Psoas muscle (tissue), 8 donors: ENCODE measurements around the gene TRAPPC12. TPM values are rescaled to one million over a fixed set of nuclear protein-coding genes. Genes with fewer than 3 reads are reported as not detected.
"Not testable (repeated sequence)": the region's sequence is repeated elsewhere in the genome, so short reads cannot be mapped to it uniquely, and the experiment has no call there.

Source experiments
- ATAC-seq, 4 donors: fragments of 200-7000 bp; cut with Tn5 transposase; one replicate each; pipeline ENCODE4 v1.9.1; 2020; ENCODE audit warnings: moderate library complexity in 3 of 4, mild to moderate bottlenecking in 2 of 4
- DNase-seq, 2 donors: peaks; one replicate each; pipeline ENCODE4 v3.0.0-alpha.2; 2020
- H3K27ac ChIP-seq: fragments of 200-600 bp; one replicate; pipeline ENCODE4 v1.8.0; 2022
- H3K27me3 ChIP-seq, 3 donors: fragments of 200-600 bp in 1 of 3; one replicate each; pipeline versions ENCODE4 v1.6.1 to v1.8.0; 2013 to 2022; ENCODE audit warnings: low read length in 2 of 3, mild to moderate bottlenecking in 2 of 3, moderate library complexity in 1 of 3; ENCODE audit not compliant: insufficient read depth in 3 of 3
- H3K36me3 ChIP-seq, 2 donors: fragments of 200-600 bp in 1 of 2; one replicate each; pipeline versions ENCODE4 v1.6.1 to v1.8.0; 2013 to 2022; ENCODE audit warnings: low read depth in 1 of 2, mild to moderate bottlenecking in 1 of 2, moderate library complexity in 1 of 2; ENCODE audit not compliant: insufficient read depth in 1 of 2
- H3K4me1 ChIP-seq: fragments of 200-600 bp; one replicate; pipeline ENCODE4 v1.8.0; 2022
- H3K4me3 ChIP-seq: fragments of 200-600 bp; one replicate; pipeline ENCODE4 v1.8.0; 2022; ENCODE audit warnings: mild to moderate bottlenecking
- H3K9me3 ChIP-seq: fragments of 200-600 bp; one replicate; pipeline ENCODE4 v1.8.0; 2022
- CTCF ChIP-seq: fragments of 200-600 bp; IDR thresholded peaks from one replicate; pipeline ENCODE4 v1.8.0; 2022; ENCODE audit warnings: antibody characterized with exemption
- WGBS, 3 donors: extraction: QIAGEN DNeasy Blood & Tissue Kit; methylation state at CpG; one replicate each; pipeline versions ENCODE4 v1.1.6 to v1.1.7; 2013; 5-methylcytosine and 5-hydroxymethylcytosine counted together
- intact Hi-C, 2 donors: fragments of 100-400 bp; cut with DNase I; formaldehyde crosslinking; loops; one replicate each; pipeline versions ENCODE4 v1.11.0 to v1.14.2; 2022
- polyA plus RNA-seq, 3 donors: library from polyadenylated mRNA; stranded (reverse); fragments of 200-250 nt; gene quantifications; one replicate each; pipeline ENCODE4 v1.2.3, GENCODE V29; 2013
- total RNA-seq, 4 donors: library from RNA; stranded (reverse); fragmentation: NEBNext Ultra II Directional in 2 of 4; extraction: Animal tissue kit (Norgen Biotek cat#: 25700) in 2 of 4; gene quantifications; one replicate each; pipeline versions ENCODE4 v1.2.1 to v1.2.4, GENCODE V29; 2021 to 2023
- donor health status: healthy with polysubstance abuse.
- donor health status: DM: no; HTN: no; CAD: no; lungs with moderate emphysema.
- donor health status: Bipolar disorder and iron deficiency.
- donor health status: healthy.
- donor health status: DM: yes; HTN: yes; CAD: no.
- donor health status: DM: no; HTN: no; CAD: no.
- donor health status: DM: no; HTN: no; CAD: no.
- donor health status: DM: yes; HTN: yes; CAD: no.

TRAPPC12 gene
- total and polyA plus RNA-seq, 7 donors, result 28.7 to 90.3 (median 56.7) TPM

GRCh38 chr2:3490191-3491170, 111.0 kb downstream of the TRAPPC12 start:
- Histone ChIP-seq H3K36me3 (peaks cover 0 to 16% of the 10 kb centered on the region in 2 donors), H3K4me3 (no peak overlapping the region), H3K4me1 (peaks cover 9% of the 10 kb centered on the region), H3K27ac (no peak overlapping the region), H3K27me3 (no peaks in the 10 kb centered on the region), H3K9me3 (no peaks in the 10 kb centered on the region)
- intact Hi-C loops, result no loop called here
- TF ChIP-seq CTCF, result no peak
- DNase-seq (peak in 1 of 2 donors; percentile 43), ATAC-seq (peak in 1 of 4 donors; percentile 6)
- 54 to 60% (median 59%) methylated on average over 25 to 27 of the region's 27 CpGs for WGBS, 3 donors

- no peak for ATAC-seq
- TF ChIP-seq CTCF, result no peak
- intact Hi-C loops, result no loop called here
- WGBS, 3 donors, result 32 to 47% (median 35%) methylated on average over 6 of the region's 6 CpGs
- no peak overlapping the region for H3K4me3 ChIP-seq
- no peaks in the 10 kb centered on the region for H3K27me3 ChIP-seq
- peak in 1 of 2 donors; percentile 37 for DNase-seq
- H3K4me1 ChIP-seq, result peaks cover 9% of the 10 kb centered on the region
- H3K9me3 ChIP-seq, result no peaks in the 10 kb centered on the region
- H3K27ac ChIP-seq, result no peak overlapping the region
- H3K36me3 ChIP-seq, result peaks cover 0 to 16% of the 10 kb centered on the region in 2 donors
These were observed 111.8 kb downstream of the TRAPPC12 start for GRCh38 chr2:3491306-3491705.

GRCh38 chr2:3491716-3492474, 112.4 kb downstream of the TRAPPC12 start:
- peaks cover 9% of the 10 kb centered on the region for H3K4me1 ChIP-seq
- 87 to 94% (median 93%) methylated on average over 17 of the region's 17 CpGs for WGBS, 3 donors
- TF ChIP-seq CTCF, result no peak
- no peak overlapping the region for H3K27ac ChIP-seq
- no peak overlapping the region for H3K4me3 ChIP-seq
- H3K9me3 ChIP-seq, result no peaks in the 10 kb centered on the region
- ATAC-seq (no peak), DNase-seq (peak in 1 of 2 donors; percentile 40)
- intact Hi-C loops, result no loop called here
- peaks cover 0 to 22% of the 10 kb centered on the region in 2 donors for H3K36me3 ChIP-seq
- no peaks in the 10 kb centered on the region for H3K27me3 ChIP-seq

DNA sequence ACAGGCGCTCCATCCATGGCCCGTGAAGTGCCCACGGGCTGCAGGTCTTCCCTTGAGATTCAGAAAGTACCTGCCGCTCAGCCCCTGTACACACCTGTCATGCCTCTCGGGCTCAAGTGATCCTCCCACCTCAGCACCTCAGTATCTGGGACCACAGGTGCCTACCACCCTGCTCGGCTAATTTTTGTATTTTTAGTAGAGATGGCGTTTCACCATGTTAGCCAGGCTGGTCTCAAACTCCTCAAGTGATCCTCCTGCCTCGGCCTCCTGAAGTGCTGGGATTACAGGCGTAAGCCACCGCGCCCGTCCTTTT, 112.9 kb downstream of the TRAPPC12 start:
- peak in 1 of 2 donors; percentile 47 for DNase-seq
- H3K4me3 ChIP-seq, ATAC-seq, H3K9me3 ChIP-seq, intact Hi-C loops, H3K27ac ChIP-seq, H3K4me1 ChIP-seq, H3K27me3 ChIP-seq: not testable (repeated sequence)
- H3K36me3 ChIP-seq, result peaks cover 0 to 27% of the 10 kb centered on the region in 2 donors
- 83 to 89% (median 87%) methylated on average over 12 of the region's 12 CpGs for WGBS, 3 donors
